ENCODE data around the gene PUSL1. TPM values are rescaled to one million over a fixed set of nuclear protein-coding genes. Genes with fewer than 3 reads are reported as not detected.

The PUSL1 gene
- total and polyA plus RNA-seq, 2 donors (not counting 3 experiments of a cell fraction or from before 2014, with no cell fraction given): 18.8 to 27.3 TPM

GRCh38 chr1:1321477-1321876, 13.1 kb downstream of the PUSL1 start:
- peaks cover 0 to 7% of the 10 kb centered on the region in 2 experiments for H3K36me3 ChIP-seq (ENCODE audit: control insufficient read depth in 2 of 2, extremely low read depth in 1 of 2, insufficient read depth in 2 of 2, low read length in 2 of 2)
- dilution Hi-C loops (cut with MboI; ENCODE audit: extremely low pct_ligation_motif_present, low sequenced_read_pairs): no loop called here

More at GRCh38 chr1:1321477-1321876, 13.1 kb downstream of the PUSL1 start:
- FAIRE-seq (no peak), DNase-seq (ENCODE audit: low read depth, low spot score) (no peak)
- Histone ChIP-seq H3K27me3 (ENCODE audit: control insufficient read depth in 2 of 2, insufficient read depth in 2 of 2, low read length in 2 of 2) (no peaks in the 10 kb centered on the region), H3K4me1 (ENCODE audit: control insufficient read depth, extremely low read depth, insufficient read depth, low read length) (peaks cover 13% of the 10 kb centered on the region), H4K20me1 (replicated peaks; ENCODE audit: control insufficient read depth, extremely low read depth, insufficient read depth, low read length) (peaks cover 5% of the 10 kb centered on the region), H2AFZ (ENCODE audit: low read depth, low read length) (no peak overlapping the region), H3K9me3 (replicated peaks; ENCODE audit: control insufficient read depth, insufficient read depth, low read length) (no peaks in the 10 kb centered on the region), H3K79me2 (ENCODE audit: control insufficient read depth, insufficient read depth, low read length) (peaks cover 54% of the 10 kb centered on the region), H3K27ac (ENCODE audit: insufficient read depth, low read depth, low read length) (no peak overlapping the region), H3K4me3 (replicated peaks in 1 of 3; ENCODE audit: insufficient read depth in 1 of 3, low read depth in 1 of 3, low read length in 3 of 3) (no peak overlapping the region), H3K9ac (replicated peaks; ENCODE audit: extremely low read depth, insufficient read depth, low read length) (no peak overlapping the region), H3K9me1 (replicated peaks; ENCODE audit: control insufficient read depth, extremely low read depth, insufficient read depth, low read length) (no peaks in the 10 kb centered on the region), H3K4me2 (ENCODE audit: insufficient read depth, low read length) (no peak overlapping the region)
- POLR2A ChIA-PET: no interaction called here
- CTCF ChIA-PET: interaction anchor here (0.6 kb wide), 1 partner anchor 130 kb away, joined by 3 read pairs; no protein-coding TSS in a partner anchor
- intact Hi-C loops (cut with micrococcal nuclease): no loop called here
- TF ChIP-seq MYC (IDR thresholded peaks at IDR 0.05; ENCODE audit: low read depth, low read length): no peak
- TF ChIP-seq, protein P1, sequence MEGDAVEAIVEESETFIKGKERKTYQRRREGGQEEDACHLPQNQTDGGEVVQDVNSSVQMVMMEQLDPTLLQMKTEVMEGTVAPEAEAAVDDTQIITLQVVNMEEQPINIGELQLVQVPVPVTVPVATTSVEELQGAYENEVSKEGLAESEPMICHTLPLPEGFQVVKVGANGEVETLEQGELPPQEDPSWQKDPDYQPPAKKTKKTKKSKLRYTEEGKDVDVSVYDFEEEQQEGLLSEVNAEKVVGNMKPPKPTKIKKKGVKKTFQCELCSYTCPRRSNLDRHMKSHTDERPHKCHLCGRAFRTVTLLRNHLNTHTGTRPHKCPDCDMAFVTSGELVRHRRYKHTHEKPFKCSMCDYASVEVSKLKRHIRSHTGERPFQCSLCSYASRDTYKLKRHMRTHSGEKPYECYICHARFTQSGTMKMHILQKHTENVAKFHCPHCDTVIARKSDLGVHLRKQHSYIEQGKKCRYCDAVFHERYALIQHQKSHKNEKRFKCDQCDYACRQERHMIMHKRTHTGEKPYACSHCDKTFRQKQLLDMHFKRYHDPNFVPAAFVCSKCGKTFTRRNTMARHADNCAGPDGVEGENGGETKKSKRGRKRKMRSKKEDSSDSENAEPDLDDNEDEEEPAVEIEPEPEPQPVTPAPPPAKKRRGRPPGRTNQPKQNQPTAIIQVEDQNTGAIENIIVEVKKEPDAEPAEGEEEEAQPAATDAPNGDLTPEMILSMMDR (IDR thresholded peaks at IDR 0.05; ENCODE audit: extremely low read depth in 1 of 2, insufficient read depth in 1 of 2, low read depth in 1 of 2, low read length in 2 of 2): no peak
- no peak for TF ChIP-seq POLR2AphosphoS5 (IDR thresholded peaks at IDR 0.05; ENCODE audit: insufficient read depth, low read depth, low read length)
- TF ChIP-seq FOS (IDR thresholded peaks at IDR 0.05; ENCODE audit: borderline replicate concordance, insufficient read depth, low read length): no peak
- no peak for TF ChIP-seq GATA2 (IDR thresholded peaks at IDR 0.05; ENCODE audit: insufficient read depth, insufficient read length, low read depth, low read length)
- no peak for TF ChIP-seq POLR2A (IDR thresholded peaks at IDR 0.05; ENCODE audit: low read depth, low read length)
- TF ChIP-seq MAX (IDR thresholded peaks at IDR 0.05; ENCODE audit: insufficient read depth, insufficient read length): no peak
- TF ChIP-seq JUN (IDR thresholded peaks at IDR 0.05; ENCODE audit: borderline replicate concordance, insufficient read depth, insufficient read length, low read depth): no peak
- TF ChIP-seq EZH2 (IDR thresholded peaks at IDR 0.05; ENCODE audit: borderline replicate concordance, low read depth, low read length, severe bottlenecking): no peak
- no TSS peak for BruUV-seq (replicated peaks)
